T-cell (primary cell): Measurements from ENCODE around the gene DMTF1. TPM values are rescaled to one million over a fixed set of nuclear protein-coding genes. Genes with fewer than 3 reads are reported as not detected.

Source experiments
- ATAC-seq, 4 experiments: fragments of 200-7000 bp in 3 of 4; fragments of 150-1000 bp in 1 of 4; cut with Tn5 transposase; replicated peaks in 1 of 4; 1 replicate in 3 of 4; 2 replicates in 1 of 4; pipeline ENCODE4 v1.10.0; 2021; ENCODE audit warnings: moderate library complexity in 3 of 4, mild to moderate bottlenecking in 2 of 4, moderate number of reproducible peaks in 1 of 4
- CTCF ChIA-PET, 2 donors: fragments of 300-600 bp; sonication (Branson Sonifier 250); formaldehyde crosslinking; loops; one replicate each; lab custom pipeline; 2022; ENCODE audit warnings: antibody characterized with exemption in 2 of 2; lab: Charles Lee
- POLR2A ChIA-PET, 2 donors: fragments of 300-600 bp; sonication (Branson Sonifier 250); formaldehyde crosslinking; loops; one replicate each; lab custom pipeline; 2022; ENCODE audit warnings: antibody characterized with exemption in 2 of 2; lab: Charles Lee
- DNase-seq, 35 experiments: peaks; one replicate each; pipeline versions ENCODE4 v3.0.0 to v3.0.0-alpha.2; 2013 to 2023
- H3K27ac ChIP-seq: one replicate; pipeline ENCODE4 v1.5.1; 2013; ENCODE audit warnings: low read length
- H3K27me3 ChIP-seq, 2 experiments: replicated peaks in 1 of 2; 1 replicate in 1 of 2; 2 replicates in 1 of 2; pipeline versions ENCODE4 v1.6.1 to v1.7.0; 2013; ENCODE audit warnings: low read length in 1 of 2, mixed read lengths in 1 of 2; ENCODE audit not compliant: control insufficient read depth in 2 of 2, insufficient read depth in 2 of 2; ENCODE audit errors: extremely low read depth in 1 of 2
- H3K36me3 ChIP-seq, 2 donors: 1 replicate in 1 of 2; 2 replicates in 1 of 2; pipeline versions ENCODE4 v1.6.1 to v1.7.0; 2013; ENCODE audit warnings: low read length in 1 of 2; ENCODE audit not compliant: control insufficient read depth in 2 of 2, insufficient read depth in 1 of 2; ENCODE audit errors: extremely low read depth in 1 of 2
- H3K4me1 ChIP-seq, 2 experiments: 1 replicate in 1 of 2; 2 replicates in 1 of 2; pipeline versions ENCODE4 v1.6.1 to v1.7.0; 2013; ENCODE audit warnings: low read length in 2 of 2, mixed read lengths in 1 of 2; ENCODE audit not compliant: insufficient read depth in 2 of 2, control insufficient read depth in 1 of 2; ENCODE audit errors: extremely low read depth in 1 of 2
- H3K4me3 ChIP-seq, 2 donors: 1 replicate in 1 of 2; 2 replicates in 1 of 2; pipeline versions ENCODE4 v1.5.1 to v1.7.0; 2013; ENCODE audit warnings: mild to moderate bottlenecking in 2 of 2, low read length in 1 of 2, moderate library complexity in 1 of 2; ENCODE audit not compliant: control insufficient read depth in 1 of 2; ENCODE audit errors: extremely low read depth in 1 of 2
- H3K9me3 ChIP-seq: 2 replicates; pipeline ENCODE4 v1.7.0; 2013
- H3K27ac Mint-ChIP-seq, 2 donors: one replicate each; pipeline ENCODE4 v1.8.0; 2020 to 2021; ENCODE audit warnings: mild to moderate bottlenecking in 2 of 2, mixed read lengths in 2 of 2
- H3K27me3 Mint-ChIP-seq, 2 donors: one replicate each; pipeline ENCODE4 v1.8.0; 2021 to 2022; ENCODE audit warnings: mixed read lengths in 2 of 2
- H3K36me3 Mint-ChIP-seq: one replicate; pipeline ENCODE4 v1.8.0; 2021; ENCODE audit warnings: mixed read lengths
- H3K4me1 Mint-ChIP-seq, 3 donors: one replicate each; pipeline ENCODE4 v1.8.0; 2020 to 2022; ENCODE audit warnings: mixed read lengths in 3 of 3, mild to moderate bottlenecking in 1 of 3
- H3K4me3 Mint-ChIP-seq, 3 donors: one replicate each; pipeline ENCODE4 v1.8.0; 2020 to 2022; ENCODE audit warnings: mild to moderate bottlenecking in 3 of 3, mixed read lengths in 3 of 3, moderate library complexity in 3 of 3
- H3K9me3 Mint-ChIP-seq, 3 donors: one replicate each; pipeline ENCODE4 v1.8.0; 2020 to 2022; ENCODE audit warnings: mixed read lengths in 3 of 3
- WGBS: methylation state at CpG from one replicate; pipeline ENCODE4 v1.1.5; 2013; ENCODE audit warnings: missing lambda C conversion rate; ENCODE audit not compliant: insufficient coverage; 5-methylcytosine and 5-hydroxymethylcytosine counted together
- total RNA-seq, 35 experiments: library from RNA in 6 of 35; stranded (reverse) in 6 of 35; fragments of 120-200 nt in 1 of 35; gene quantifications; one replicate each; pipeline versions ENCODE4 v1.2.1 to v1.2.4 and lab custom pipeline; 2013 to 2026

The DMTF1 gene
- total RNA-seq, 5 donors from 2014 or later (not counting 1 experiment from before 2014, with no cell fraction given): 128 to 176 (median 136) TPM

- POLR2A ChIA-PET: interaction anchor here in 1 of 2 donors (0.5 kb wide), 1 partner anchor 87 kb away, joined by 3 read pairs; no protein-coding TSS in a partner anchor
- no peak overlapping the region for H3K4me3 Mint-ChIP-seq
- H3K4me1 Mint-ChIP-seq: peaks cover 0 to 2% (median 0%) of the 10 kb centered on the region in 3 donors
- DNase-seq (no peak), ATAC-seq (no peak)
- no CpG with 5 or more reads among the region's 1 CpG for WGBS
- Histone ChIP-seq H3K4me3 (no peak overlapping the region), H3K36me3 (no peaks in the 10 kb centered on the region), H3K27me3 (no peaks in the 10 kb centered on the region), H3K4me1 (no peaks in the 10 kb centered on the region), H3K9me3 (no peaks in the 10 kb centered on the region), H3K27ac (no peak overlapping the region)
- H3K36me3 Mint-ChIP-seq: no peaks in the 10 kb centered on the region
- H3K27ac Mint-ChIP-seq: no peak overlapping the region
- CTCF ChIA-PET: interaction anchor here in 1 of 2 donors (1.0 kb wide), 1 partner anchor 9 kb away, joined by 5 read pairs; no protein-coding TSS in a partner anchor
- H3K9me3 Mint-ChIP-seq: peaks cover 0 to 3% (median 0%) of the 10 kb centered on the region in 3 donors
- H3K27me3 Mint-ChIP-seq: peaks cover 25 to 28% of the 10 kb centered on the region in 2 donors
Observed at GRCh38 chr7:87139514-87139913, 12.7 kb upstream of the DMTF1 start.

GRCh38 chr7:87140271-87140748, 11.9 kb upstream of the DMTF1 start:
- no peak overlapping the region for H3K4me3 Mint-ChIP-seq
- no CpG with 5 or more reads among the region's 2 CpGs for WGBS
- H3K27me3 Mint-ChIP-seq: peaks cover 24 to 30% of the 10 kb centered on the region in 2 donors
- ChIA-PET POLR2A (interaction anchor here in 1 of 2 donors (0.7 kb wide), 1 partner anchor 147 kb away, joined by 4 read pairs; no protein-coding TSS in a partner anchor), CTCF (no interaction called here)
- H3K36me3 Mint-ChIP-seq: no peaks in the 10 kb centered on the region
- Histone ChIP-seq H3K4me1 (no peaks in the 10 kb centered on the region), H3K27me3 (no peaks in the 10 kb centered on the region), H3K27ac (no peak overlapping the region), H3K4me3 (no peak overlapping the region), H3K36me3 (no peaks in the 10 kb centered on the region), H3K9me3 (no peaks in the 10 kb centered on the region)
- no peak for DNase-seq
- H3K27ac Mint-ChIP-seq: no peak overlapping the region
- no peak for ATAC-seq
- peaks cover 0 to 3% (median 0%) of the 10 kb centered on the region in 3 donors for H3K9me3 Mint-ChIP-seq
- peaks cover 0 to 2% (median 0%) of the 10 kb centered on the region in 3 donors for H3K4me1 Mint-ChIP-seq

GRCh38 chr7:87144173-87144657, 8.0 kb upstream of the DMTF1 start:
- DNase-seq (no peak), ATAC-seq (no peak)
- Histone ChIP-seq H3K4me1 (no peaks in the 10 kb centered on the region), H3K27ac (no peak overlapping the region), H3K9me3 (no peaks in the 10 kb centered on the region), H3K36me3 (no peaks in the 10 kb centered on the region), H3K27me3 (peaks cover 0 to 4% of the 10 kb centered on the region in 2 experiments), H3K4me3 (no peak overlapping the region)
- ChIA-PET POLR2A (no interaction called here), CTCF (interaction anchor here in 1 of 2 donors (0.6 kb wide), 1 partner anchor 150 kb away, joined by 4 read pairs; no protein-coding TSS in a partner anchor)
- no peak overlapping the region for H3K4me3 Mint-ChIP-seq
- H3K27me3 Mint-ChIP-seq: peaks cover 3 to 10% of the 10 kb centered on the region in 2 donors
- no peaks in the 10 kb centered on the region for H3K36me3 Mint-ChIP-seq
- no peaks in the 10 kb centered on the region for H3K9me3 Mint-ChIP-seq
- no CpG with 5 or more reads among the region's 2 CpGs for whole genome bisulfite sequencing
- H3K4me1 Mint-ChIP-seq: peaks cover 0 to 2% (median 0%) of the 10 kb centered on the region in 3 donors
- H3K27ac Mint-ChIP-seq: no peak overlapping the region

- DNase-seq (no peak), ATAC-seq (no peak)
- H3K4me3 ChIP-seq: no peak overlapping the region
- peaks cover 0 to 4% of the 10 kb centered on the region in 2 experiments for H3K27me3 ChIP-seq
- peaks cover 5 to 8% (median 6%) of the 10 kb centered on the region in 3 donors for H3K4me1 Mint-ChIP-seq
- CTCF ChIA-PET: interaction anchor here (0.5 to 2.8 kb wide), 4 partner anchors 13 to 230 kb away, joined by 3 to 12 read pairs (median 5); no protein-coding TSS in a partner anchor
- H3K9me3 ChIP-seq: no peaks in the 10 kb centered on the region
- H3K27me3 Mint-ChIP-seq: peaks cover 0 to 6% of the 10 kb centered on the region in 2 donors
- no peaks in the 10 kb centered on the region for H3K36me3 Mint-ChIP-seq
- H3K36me3 ChIP-seq: no peaks in the 10 kb centered on the region
- no peak overlapping the region for H3K27ac ChIP-seq
- H3K27ac Mint-ChIP-seq: no peak overlapping the region
- no peaks in the 10 kb centered on the region for H3K9me3 Mint-ChIP-seq
- POLR2A ChIA-PET: no interaction called here
- H3K4me3 Mint-ChIP-seq: no peak overlapping the region
- 88% methylated on average over 23 of the region's 25 CpGs for WGBS
- H3K4me1 ChIP-seq: peaks cover 2 to 4% of the 10 kb centered on the region in 2 experiments
Observed at GRCh38 chr7:87146740-87147386, 5.4 kb upstream of the DMTF1 start.

GRCh38 chr7:87147500-87147899, 4.8 kb upstream of the DMTF1 start:
- peaks cover 0 to 4% of the 10 kb centered on the region in 2 experiments for H3K27me3 ChIP-seq
- ChIA-PET CTCF (interaction anchor here (0.8 to 2.8 kb wide), 8 partner anchors 178 to 236 kb away, joined by 3 to 16 read pairs (median 4); no protein-coding TSS in a partner anchor), POLR2A (interaction anchor here in 1 of 2 donors (0.7 kb wide), 1 partner anchor 9 kb away, joined by 3 read pairs; no protein-coding TSS in a partner anchor)
- H3K27ac ChIP-seq: no peak overlapping the region
- no peaks in the 10 kb centered on the region for H3K36me3 Mint-ChIP-seq
- no peak overlapping the region for H3K4me3 Mint-ChIP-seq
- WGBS: 91% methylated on average over 5 of the region's 7 CpGs
- H3K27ac Mint-ChIP-seq: no peak overlapping the region
- H3K27me3 Mint-ChIP-seq: peaks cover 0 to 6% of the 10 kb centered on the region in 2 donors
- no peak for DNase-seq
- H3K4me3 ChIP-seq: no peak overlapping the region
- H3K4me1 Mint-ChIP-seq: peaks cover 8 to 10% (median 9%) of the 10 kb centered on the region in 3 donors
- peaks cover 4% of the 10 kb centered on the region in 2 experiments for H3K4me1 ChIP-seq
- H3K36me3 ChIP-seq: no peaks in the 10 kb centered on the region
- H3K9me3 Mint-ChIP-seq: no peaks in the 10 kb centered on the region
- no peak for ATAC-seq
- no peaks in the 10 kb centered on the region for H3K9me3 ChIP-seq

GRCh38 chr7:87148332-87148955, 3.8 kb upstream of the DMTF1 start:
- H3K36me3 ChIP-seq: no peaks in the 10 kb centered on the region
- no peak overlapping the region for H3K27ac ChIP-seq
- H3K4me3 ChIP-seq: no peak overlapping the region
- Mint-ChIP-seq H3K27me3 (peaks cover 0 to 6% of the 10 kb centered on the region in 2 donors), H3K36me3 (no peaks in the 10 kb centered on the region), H3K4me1 (peaks cover 13 to 17% (median 13%) of the 10 kb centered on the region in 3 donors), H3K4me3 (no peak overlapping the region), H3K27ac (no peak overlapping the region), H3K9me3 (no peaks in the 10 kb centered on the region)
- ChIA-PET CTCF (interaction anchor here (0.5 to 2.8 kb wide), 28 partner anchors 9 to 284 kb away, joined by 3 to 21 read pairs (median 3); no protein-coding TSS in a partner anchor), POLR2A (interaction anchor here (0.6 to 0.9 kb wide), 4 partner anchors 73 to 224 kb away, joined by 3 read pairs; no protein-coding TSS in a partner anchor)
- no CpG with 5 or more reads among the region's 1 CpG for WGBS
- DNase-seq: peak in 1 of 35 experiments; percentile 44
- H3K9me3 ChIP-seq: no peaks in the 10 kb centered on the region
- ATAC-seq: no peak
- H3K27me3 ChIP-seq: peaks cover 0 to 4% of the 10 kb centered on the region in 2 experiments
- peaks cover 4 to 6% of the 10 kb centered on the region in 2 experiments for H3K4me1 ChIP-seq
